ENCODE data around the gene SPPL3.
"Not testable (repeated sequence)": the region's sequence is repeated elsewhere in the genome, so short reads cannot be mapped to it uniquely, and the experiment has no call there.

SPPL3 gene

GRCh38 chr12:120904197-120904773 lies at the start of gene SPPL3:
Gene SPPL3 (minus strand): TSS chr12:120904358. CDS start chr12:120903867, 491 bp downstream.
- peak; percentile 86 for DNase-seq
- peak; percentile 81 to 87 for ATAC-seq (replicated peaks)
- no peaks in the 10 kb centered on the region for H3K9me3 Mint-ChIP-seq
- peaks cover 15 to 19% of the 10 kb centered on the region in 2 donors for H3K36me3 Mint-ChIP-seq
- H3K27ac Mint-ChIP-seq, result peak within 1 kb of the TSS; percentile 95
- H3K4me1 Mint-ChIP-seq, result peaks cover 19 to 42% of the 10 kb centered on the region in 2 donors
- peak within 1 kb of the TSS; percentile 92 to 96 for H3K4me3 Mint-ChIP-seq
- no peaks in the 10 kb centered on the region for H3K27me3 Mint-ChIP-seq

GRCh38 chr12:120950807-120951206 lies 46.6 kb upstream of the SPPL3 start:
- H3K4me1 Mint-ChIP-seq, result peaks cover 0 to under 1% of the 10 kb centered on the region in 2 donors
- H3K4me3 Mint-ChIP-seq, result no peak overlapping the region
- H3K27me3 Mint-ChIP-seq, result no peaks in the 10 kb centered on the region
- no peaks in the 10 kb centered on the region for H3K9me3 Mint-ChIP-seq
- H3K36me3 Mint-ChIP-seq, result no peaks in the 10 kb centered on the region
- no peak for DNase-seq
- no peak overlapping the region for H3K27ac Mint-ChIP-seq
- ATAC-seq (replicated peaks), result no peak

GRCh38 chr12:120950260-120950799 lies 46.2 kb upstream of the SPPL3 start:
- H3K4me3 Mint-ChIP-seq; H3K36me3 Mint-ChIP-seq; H3K9me3 Mint-ChIP-seq; H3K27me3 Mint-ChIP-seq; H3K27ac Mint-ChIP-seq; ATAC-seq (replicated peaks); DNase-seq; H3K4me1 Mint-ChIP-seq: not testable (repeated sequence)

GRCh38 chr12:120945516-120945915 lies 41.4 kb upstream of the SPPL3 start:
- H3K27ac Mint-ChIP-seq; H3K27me3 Mint-ChIP-seq; H3K36me3 Mint-ChIP-seq; ATAC-seq (replicated peaks); H3K4me3 Mint-ChIP-seq; H3K9me3 Mint-ChIP-seq; DNase-seq: not testable (repeated sequence)
- peaks cover 5 to 25% of the 10 kb centered on the region in 2 donors for H3K4me1 Mint-ChIP-seq

- H3K27me3 Mint-ChIP-seq, result peaks cover under 1 to 6% of the 10 kb centered on the region in 2 donors
- peaks cover 0 to 1% of the 10 kb centered on the region in 2 donors for H3K9me3 Mint-ChIP-seq
- ATAC-seq (replicated peaks), result peak; percentile 75 to 86
Measured at GRCh38 chr12:120944645-120945217, 40.6 kb upstream of the SPPL3 start.

GRCh38 chr12:120943482-120943881 lies 39.3 kb upstream of the SPPL3 start:
- no peak overlapping the region for H3K27ac Mint-ChIP-seq
- no peaks in the 10 kb centered on the region for H3K36me3 Mint-ChIP-seq
- no peak for DNase-seq
- peaks cover 6 to 25% of the 10 kb centered on the region in 2 donors for H3K4me1 Mint-ChIP-seq
- no peak overlapping the region for H3K4me3 Mint-ChIP-seq
- ATAC-seq (replicated peaks), result no peak
- peaks cover 0 to 1% of the 10 kb centered on the region in 2 donors for H3K9me3 Mint-ChIP-seq
- H3K27me3 Mint-ChIP-seq, result peaks cover 6% of the 10 kb centered on the region in 2 donors

More at GRCh38 chr12:120944645-120945217, 40.6 kb upstream of the SPPL3 start:
- Mint-ChIP-seq H3K27ac (no peak overlapping the region), H3K4me1 (peaks cover 5 to 25% of the 10 kb centered on the region in 2 donors), H3K36me3 (no peaks in the 10 kb centered on the region), H3K4me3 (no peak overlapping the region)
- DNase-seq, result peak; percentile 52

GRCh38 chr12:120941846-120942405 lies 37.8 kb upstream of the SPPL3 start:
- peaks cover 0 to 1% of the 10 kb centered on the region in 2 donors for H3K9me3 Mint-ChIP-seq
- peaks cover 17 to 20% of the 10 kb centered on the region in 2 donors for H3K27me3 Mint-ChIP-seq
- H3K36me3 Mint-ChIP-seq, result no peaks in the 10 kb centered on the region

GRCh38 chr12:120941412-120941811 lies 37.3 kb upstream of the SPPL3 start:
- DNase-seq, result no peak
- H3K27me3 Mint-ChIP-seq, result peaks cover 17 to 20% of the 10 kb centered on the region in 2 donors
- H3K9me3 Mint-ChIP-seq, result peaks cover 0 to 1% of the 10 kb centered on the region in 2 donors
- H3K4me3 Mint-ChIP-seq, result no peak overlapping the region
- no peaks in the 10 kb centered on the region for H3K36me3 Mint-ChIP-seq
- no peak overlapping the region for H3K27ac Mint-ChIP-seq
- no peak for ATAC-seq (replicated peaks)
- peaks cover 6 to 27% of the 10 kb centered on the region in 2 donors for H3K4me1 Mint-ChIP-seq

More at GRCh38 chr12:120941846-120942405, 37.8 kb upstream of the SPPL3 start:
- peaks cover 6 to 25% of the 10 kb centered on the region in 2 donors for H3K4me1 Mint-ChIP-seq
- ATAC-seq (replicated peaks) (no peak), DNase-seq (no peak)
- no peak overlapping the region for H3K4me3 Mint-ChIP-seq
- H3K27ac Mint-ChIP-seq, result no peak overlapping the region

GRCh38 chr12:120940799-120941198 lies 36.6 kb upstream of the SPPL3 start:
- H3K36me3 Mint-ChIP-seq, result no peaks in the 10 kb centered on the region
- no peak for ATAC-seq (replicated peaks)
- H3K27me3 Mint-ChIP-seq, result peaks cover 17 to 24% of the 10 kb centered on the region in 2 donors
- H3K27ac Mint-ChIP-seq, result no peak overlapping the region
- peaks cover 0 to 1% of the 10 kb centered on the region in 2 donors for H3K9me3 Mint-ChIP-seq
- H3K4me3 Mint-ChIP-seq, result no peak overlapping the region
- peaks cover 11 to 31% of the 10 kb centered on the region in 2 donors for H3K4me1 Mint-ChIP-seq
- DNase-seq, result no peak

- H3K4me1 Mint-ChIP-seq, result peaks cover 11 to 25% of the 10 kb centered on the region in 2 donors
- no peaks in the 10 kb centered on the region for H3K9me3 Mint-ChIP-seq
- H3K27me3 Mint-ChIP-seq, result peaks cover 17 to 24% of the 10 kb centered on the region in 2 donors
- DNase-seq (no peak), ATAC-seq (replicated peaks) (no peak)
- H3K27ac Mint-ChIP-seq, result no peak overlapping the region
- no peaks in the 10 kb centered on the region for H3K36me3 Mint-ChIP-seq
- H3K4me3 Mint-ChIP-seq, result no peak overlapping the region
Measured at GRCh38 chr12:120940006-120940405, 35.8 kb upstream of the SPPL3 start.

GRCh38 chr12:120939523-120939922 lies 35.4 kb upstream of the SPPL3 start:
- peak in 1 of 2 donors; percentile 48 for ATAC-seq (replicated peaks)
- peaks cover 9 to 20% of the 10 kb centered on the region in 2 donors for H3K4me1 Mint-ChIP-seq

GRCh38 chr12:120938496-120938895 lies 34.3 kb upstream of the SPPL3 start:
- peaks cover 8 to 17% of the 10 kb centered on the region in 2 donors for H3K4me1 Mint-ChIP-seq
- ATAC-seq (replicated peaks), result no peak
- DNase-seq, result no peak
- no peaks in the 10 kb centered on the region for H3K9me3 Mint-ChIP-seq
- no peaks in the 10 kb centered on the region for H3K36me3 Mint-ChIP-seq
- no peak overlapping the region for H3K4me3 Mint-ChIP-seq
- H3K27me3 Mint-ChIP-seq, result peaks cover 23 to 24% of the 10 kb centered on the region in 2 donors
- H3K27ac Mint-ChIP-seq, result no peak overlapping the region

More at GRCh38 chr12:120939523-120939922, 35.4 kb upstream of the SPPL3 start:
- no peaks in the 10 kb centered on the region for H3K9me3 Mint-ChIP-seq
- H3K4me3 Mint-ChIP-seq, result no peak overlapping the region
- no peak overlapping the region for H3K27ac Mint-ChIP-seq
- H3K36me3 Mint-ChIP-seq, result no peaks in the 10 kb centered on the region
- peaks cover 20 to 24% of the 10 kb centered on the region in 2 donors for H3K27me3 Mint-ChIP-seq
- no peak for DNase-seq

GRCh38 chr12:120936197-120936596 lies 32.0 kb upstream of the SPPL3 start:
- ATAC-seq (replicated peaks), result no peak
- H3K4me1 Mint-ChIP-seq, result peaks cover 6 to 7% of the 10 kb centered on the region in 2 donors

GRCh38 chr12:120933786-120934185 lies 29.6 kb upstream of the SPPL3 start:
- Mint-ChIP-seq H3K27ac (no peak overlapping the region), H3K36me3 (no peaks in the 10 kb centered on the region), H3K9me3 (no peaks in the 10 kb centered on the region), H3K27me3 (peaks cover 17 to 21% of the 10 kb centered on the region in 2 donors), H3K4me1 (peaks cover 4 to 7% of the 10 kb centered on the region in 2 donors), H3K4me3 (no peak overlapping the region)
- DNase-seq (no peak), ATAC-seq (replicated peaks) (no peak)

More at GRCh38 chr12:120936197-120936596, 32.0 kb upstream of the SPPL3 start:
- Mint-ChIP-seq H3K36me3 (no peaks in the 10 kb centered on the region), H3K27me3 (peaks cover 17 to 24% of the 10 kb centered on the region in 2 donors), H3K27ac (peak overlapping the region; percentile 81), H3K4me3 (no peak overlapping the region), H3K9me3 (no peaks in the 10 kb centered on the region)
- no peak for DNase-seq

Data from stimulated activated naive B cell treated with anti-CD40 and anti-IgM and Interleukin-4, amounts not matched to agents 10 μg/mL and 1 μg/mL and 100 μg/mL, for 72 hours (primary cell).